Ishikawa (cell line): ENCODE data around the gene MAP4K4.

ENCODE experiments used
- EP300 ChIP-seq: IDR thresholded peaks from 2 replicates; pipeline ENCODE4 v1.6.1; 2012; ENCODE audit warnings: borderline replicate concordance
- NFIC ChIP-seq: IDR thresholded peaks from 2 replicates; pipeline ENCODE4 v1.6.1; 2012
- TAF1 ChIP-seq: IDR thresholded peaks from 2 replicates; pipeline ENCODE4 v1.6.1; 2012; ENCODE audit warnings: low read depth, mild to moderate bottlenecking
- TF ChIP-seq, protein P1 (sequence below): IDR thresholded peaks from 2 replicates; pipeline ENCODE4 v1.6.1; 2012

DNA sequence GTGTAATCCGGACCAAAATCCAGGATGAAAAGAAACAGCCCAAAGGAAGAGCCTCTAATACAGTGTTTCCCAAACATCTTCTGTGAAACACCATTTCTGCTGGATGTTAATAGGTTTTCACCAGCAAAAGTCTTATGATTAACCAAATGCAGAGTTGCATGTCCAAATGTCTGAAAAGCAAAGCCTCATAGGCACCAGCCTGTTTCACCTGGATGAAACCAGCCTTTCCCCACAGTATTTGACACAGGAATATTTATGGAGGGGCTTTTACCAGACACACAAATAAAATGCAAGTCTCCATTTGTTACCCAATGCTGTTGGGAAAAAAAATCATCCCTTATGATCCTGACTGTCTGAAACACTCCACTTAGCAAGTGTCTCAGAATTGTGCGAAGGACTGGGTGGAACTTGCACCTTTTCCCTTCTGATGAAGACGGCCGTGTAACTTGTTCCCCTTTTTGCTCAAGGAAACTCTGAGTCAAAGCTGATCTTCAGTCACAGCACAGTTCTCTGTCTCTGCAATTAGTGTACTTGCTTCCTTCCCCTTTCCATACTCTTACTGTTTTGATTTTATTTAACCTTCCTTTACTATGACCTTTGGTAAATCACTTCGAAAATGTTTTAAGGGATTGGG, 223.9 kb downstream of the MAP4K4 start:
- TF ChIP-seq NFIC (no peak), EP300 (no peak), TAF1 (no peak)
- TF ChIP-seq, protein P1, sequence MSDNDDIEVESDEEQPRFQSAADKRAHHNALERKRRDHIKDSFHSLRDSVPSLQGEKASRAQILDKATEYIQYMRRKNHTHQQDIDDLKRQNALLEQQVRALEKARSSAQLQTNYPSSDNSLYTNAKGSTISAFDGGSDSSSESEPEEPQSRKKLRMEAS, result no peak
